ENCODE measurements around the gene CEMIP.

The CEMIP gene

GRCh38 chr15:80990955-80991354 lies 211.8 kb downstream of the CEMIP start:
- no peak for DNase-seq (ENCODE audit: low read depth in 1 of 2, low spot score in 1 of 2)
- TF ChIP-seq JUND (IDR thresholded peaks at IDR 0.05; ENCODE audit: low read depth), result no peak
- in situ Hi-C loops (cut with HindIII; ENCODE audit: low pct_unique_long_range_greater_than_20kb, low sequenced_read_pairs), result no loop called here

GRCh38 chr15:80991421-80991820 lies 212.3 kb downstream of the CEMIP start:
- no peak for DNase-seq (ENCODE audit: low read depth in 1 of 2, low spot score in 1 of 2)
- no peak for TF ChIP-seq JUND (IDR thresholded peaks at IDR 0.05; ENCODE audit: low read depth)
- in situ Hi-C loops (cut with HindIII; ENCODE audit: low pct_unique_long_range_greater_than_20kb, low sequenced_read_pairs), result no loop called here

- in situ Hi-C loops (cut with HindIII; ENCODE audit: low pct_unique_long_range_greater_than_20kb, low sequenced_read_pairs), result no loop called here
- no peak for DNase-seq (ENCODE audit: low read depth in 1 of 2, low spot score in 1 of 2)
- no peak for TF ChIP-seq JUND (IDR thresholded peaks at IDR 0.05; ENCODE audit: low read depth)
These were observed 212.8 kb downstream of the CEMIP start for GRCh38 chr15:80992006-80992405.

GRCh38 chr15:80992441-80992840 lies 213.3 kb downstream of the CEMIP start:
- in situ Hi-C loops (cut with HindIII; ENCODE audit: low pct_unique_long_range_greater_than_20kb, low sequenced_read_pairs), result no loop called here
- TF ChIP-seq JUND (IDR thresholded peaks at IDR 0.05; ENCODE audit: low read depth), result no peak

GRCh38 chr15:80996247-80996646 lies 217.1 kb downstream of the CEMIP start:
- DNase-seq (ENCODE audit: low read depth in 1 of 2, low spot score in 1 of 2), result peak in 1 of 2 experiments; percentile 61
- in situ Hi-C loops (cut with HindIII; ENCODE audit: low pct_unique_long_range_greater_than_20kb, low sequenced_read_pairs), result no loop called here

More at GRCh38 chr15:80992441-80992840, 213.3 kb downstream of the CEMIP start:
- no peak for DNase-seq (ENCODE audit: low read depth in 1 of 2, low spot score in 1 of 2)

GRCh38 chr15:80997692-80998091 lies 218.5 kb downstream of the CEMIP start:
- DNase-seq (ENCODE audit: low read depth in 1 of 2, low spot score in 1 of 2), result no peak
- in situ Hi-C loops (cut with HindIII; ENCODE audit: low pct_unique_long_range_greater_than_20kb, low sequenced_read_pairs), result no loop called here
- no peak for TF ChIP-seq JUND (IDR thresholded peaks at IDR 0.05; ENCODE audit: low read depth)

More at GRCh38 chr15:80996247-80996646, 217.1 kb downstream of the CEMIP start:
- TF ChIP-seq JUND (IDR thresholded peaks at IDR 0.05; ENCODE audit: low read depth), result no peak

GRCh38 chr15:80998251-80998650 lies 219.1 kb downstream of the CEMIP start:
- in situ Hi-C loops (cut with HindIII; ENCODE audit: low pct_unique_long_range_greater_than_20kb, low sequenced_read_pairs), result no loop called here
- no peak for TF ChIP-seq JUND (IDR thresholded peaks at IDR 0.05; ENCODE audit: low read depth)
- DNase-seq (ENCODE audit: low read depth in 1 of 2, low spot score in 1 of 2), result peak in 1 of 2 experiments; percentile 32

- TF ChIP-seq JUND (IDR thresholded peaks at IDR 0.05; ENCODE audit: low read depth), result no peak
- in situ Hi-C loops (cut with HindIII; ENCODE audit: low pct_unique_long_range_greater_than_20kb, low sequenced_read_pairs), result no loop called here
These were observed 220.5 kb downstream of the CEMIP start for GRCh38 chr15:80999623-81000036.

GRCh38 chr15:81000144-81000623 lies 221.0 kb downstream of the CEMIP start:
- no peak for TF ChIP-seq JUND (IDR thresholded peaks at IDR 0.05; ENCODE audit: low read depth)
- in situ Hi-C loops (cut with HindIII; ENCODE audit: low pct_unique_long_range_greater_than_20kb, low sequenced_read_pairs), result no loop called here
- no peak for DNase-seq (ENCODE audit: low read depth in 1 of 2, low spot score in 1 of 2)

More at GRCh38 chr15:80999623-81000036, 220.5 kb downstream of the CEMIP start:
- peak; percentile 38 to 62 for DNase-seq (ENCODE audit: low read depth in 1 of 2, low spot score in 1 of 2)

GRCh38 chr15:81000624-81001151 lies 221.5 kb downstream of the CEMIP start, which contains the start of gene TLNRD1:
TLNRD1 (plus strand) TSS chr15:81000923; CDS start chr15:81002272, 1,349 bp downstream.
- peak; percentile 87 to 93 for DNase-seq (ENCODE audit: low read depth in 1 of 2, low spot score in 1 of 2)
- TF ChIP-seq JUND (IDR thresholded peaks at IDR 0.05; ENCODE audit: low read depth), result no peak
- in situ Hi-C loops (cut with HindIII; ENCODE audit: low pct_unique_long_range_greater_than_20kb, low sequenced_read_pairs), result no loop called here

Data from T47D (cell line).